Body of pancreas (tissue), 4 donors: Measurements from ENCODE around the gene CARMIL3.

Experiments
- POLR2A ChIP-seq, 3 donors: fragments of 450-650 bp; IDR thresholded peaks; one replicate each; pipeline ENCODE4 v1.6.1; 2016; ENCODE audit warnings: antibody characterized with exemption in 3 of 3, mild to moderate bottlenecking in 2 of 3
- TF ChIP-seq, protein P1 (sequence below), 7 experiments: fragments of 450-650 bp in 4 of 7; fragments of 200-600 bp in 3 of 7; sonication (generic) in 3 of 7; IDR thresholded peaks; one replicate each; pipeline ENCODE4 v1.5.1; 2016 to 2019; ENCODE audit warnings: antibody characterized with exemption in 7 of 7

- TF ChIP-seq, protein P1, sequence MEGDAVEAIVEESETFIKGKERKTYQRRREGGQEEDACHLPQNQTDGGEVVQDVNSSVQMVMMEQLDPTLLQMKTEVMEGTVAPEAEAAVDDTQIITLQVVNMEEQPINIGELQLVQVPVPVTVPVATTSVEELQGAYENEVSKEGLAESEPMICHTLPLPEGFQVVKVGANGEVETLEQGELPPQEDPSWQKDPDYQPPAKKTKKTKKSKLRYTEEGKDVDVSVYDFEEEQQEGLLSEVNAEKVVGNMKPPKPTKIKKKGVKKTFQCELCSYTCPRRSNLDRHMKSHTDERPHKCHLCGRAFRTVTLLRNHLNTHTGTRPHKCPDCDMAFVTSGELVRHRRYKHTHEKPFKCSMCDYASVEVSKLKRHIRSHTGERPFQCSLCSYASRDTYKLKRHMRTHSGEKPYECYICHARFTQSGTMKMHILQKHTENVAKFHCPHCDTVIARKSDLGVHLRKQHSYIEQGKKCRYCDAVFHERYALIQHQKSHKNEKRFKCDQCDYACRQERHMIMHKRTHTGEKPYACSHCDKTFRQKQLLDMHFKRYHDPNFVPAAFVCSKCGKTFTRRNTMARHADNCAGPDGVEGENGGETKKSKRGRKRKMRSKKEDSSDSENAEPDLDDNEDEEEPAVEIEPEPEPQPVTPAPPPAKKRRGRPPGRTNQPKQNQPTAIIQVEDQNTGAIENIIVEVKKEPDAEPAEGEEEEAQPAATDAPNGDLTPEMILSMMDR (IDR thresholded peaks at IDR 0.05), result no peak
- TF ChIP-seq POLR2A (IDR thresholded peaks at IDR 0.05), result no peak
Observed at GRCh38 chr14:24083462-24083861, 31.7 kb downstream of the CARMIL3 start.
